PC-3 (cell line): ENCODE data around the gene SELENOT. TPM values are rescaled to one million over a fixed set of nuclear protein-coding genes. Genes with fewer than 3 reads are reported as not detected.

ENCODE experiments used
- ATAC-seq: fragments of 200-7000 bp; cut with Tn5 transposase; 2 replicates; pipeline ENCODE4 v1.9.1; 2020; ENCODE audit warnings: mild to moderate bottlenecking, moderate library complexity
- BruUV-seq: library from RNA; stranded (reverse); fragments of 400-500 nt; replicated peaks from 2 replicates; lab custom pipeline; 2021; lab: Mats Ljungman, UMichigan
- CTCF ChIA-PET: fragments of 300-600 bp; sonication (Branson Sonifier 250); formaldehyde crosslinking; loops from one replicate; lab custom pipeline; 2022; ENCODE audit warnings: antibody characterized with exemption; lab: Charles Lee
- POLR2A ChIA-PET: fragments of 300-600 bp; sonication (Branson Sonifier 250); formaldehyde crosslinking; loops from one replicate; lab custom pipeline; 2022; ENCODE audit warnings: antibody characterized with exemption; ENCODE audit not compliant: unreplicated experiment; lab: Charles Lee
- DNase-seq: peaks from one replicate; pipeline ENCODE4 v3.0.0-alpha.2; 2015
- H2AFZ ChIP-seq: fragments of 300-600 bp; sonication (generic); 2 replicates; pipeline ENCODE4 v1.6.0; 2016; ENCODE audit warnings: antibody characterized with exemption, low read length
- H3F3A ChIP-seq: fragments of 300-600 bp; sonication (generic); one replicate; pipeline ENCODE4 v1.6.0; 2017; ENCODE audit warnings: antibody characterized with exemption, low read length, control low read depth, mild to moderate bottlenecking; ENCODE audit not compliant: unreplicated experiment
- H3K27ac ChIP-seq: fragments of 300-600 bp; sonication (generic); 2 replicates; pipeline ENCODE4 v1.5.1; 2016; ENCODE audit warnings: mild to moderate bottlenecking, low read length
- H3K27me3 ChIP-seq: fragments of 300-600 bp; sonication (generic); 2 replicates; pipeline ENCODE4 v1.6.1; 2016; ENCODE audit warnings: low read length, mixed read lengths
- H3K36me3 ChIP-seq: fragments of 300-600 bp; sonication (generic); 2 replicates; pipeline ENCODE4 v1.6.1; 2016; ENCODE audit warnings: low read depth, mixed run types, low read length, mixed read lengths
- H3K4me1 ChIP-seq: fragments of 300-600 bp; sonication (generic); 2 replicates; pipeline ENCODE4 v1.5.1; 2016; ENCODE audit warnings: low read length; ENCODE audit not compliant: insufficient read depth
- H3K4me2 ChIP-seq: fragments of 300-600 bp; sonication (generic); 2 replicates; pipeline ENCODE4 v1.6.0; 2016; ENCODE audit warnings: low read length
- H3K4me3 ChIP-seq: fragments of 300-600 bp; sonication (generic); 2 replicates; pipeline ENCODE4 v1.5.1; 2016; ENCODE audit warnings: mild to moderate bottlenecking, low read length, mixed read lengths
- H3K79me2 ChIP-seq: fragments of 300-600 bp; sonication (generic); 2 replicates; pipeline ENCODE4 v1.6.1; 2017; ENCODE audit warnings: low read length, mixed read lengths
- H3K9ac ChIP-seq: fragments of 300-600 bp; sonication (generic); 2 replicates; pipeline ENCODE4 v1.6.0; 2016; ENCODE audit warnings: mild to moderate bottlenecking, low read length
- H3K9me2 ChIP-seq: fragments of 300-600 bp; sonication (generic); replicated peaks from 2 replicates; pipeline ENCODE4 v1.6.1; 2016; ENCODE audit warnings: mixed run types, low read length, mixed read lengths
- H3K9me3 ChIP-seq: fragments of 300-600 bp; sonication (generic); 2 replicates; pipeline ENCODE4 v1.6.1; 2016; ENCODE audit warnings: low read length, mixed read lengths
- H4K20me1 ChIP-seq: fragments of 300-600 bp; sonication (generic); 2 replicates; pipeline ENCODE4 v1.6.1; 2016; ENCODE audit warnings: low read length, mixed read lengths
- CTCF ChIP-seq: fragments of 300-600 bp; sonication (generic); conservative IDR thresholded peaks from 2 replicates; pipeline ENCODE4 v1.5.1; 2017; ENCODE audit warnings: antibody characterized with exemption, low read depth, mild to moderate bottlenecking, low read length
- EZH2 ChIP-seq: fragments of 300-600 bp; sonication (generic); IDR thresholded peaks from one replicate; pipeline ENCODE4 v1.6.1; 2017; ENCODE audit warnings: antibody characterized with exemption, mild to moderate bottlenecking, low read length; ENCODE audit not compliant: unreplicated experiment
- EZH2phosphoT487 ChIP-seq: fragments of 300-600 bp; sonication (generic); IDR thresholded peaks from 2 replicates; pipeline ENCODE4 v1.6.1; 2018; ENCODE audit warnings: mild to moderate bottlenecking, antibody characterized with exemption, low read length, borderline replicate concordance
- intact Hi-C: fragments of 100-400 bp; cut with micrococcal nuclease; formaldehyde crosslinking; loops from 2 replicates; pipeline ENCODE4 v1.9.0; 2023
- total RNA-seq: library from RNA; depleted of rRNA; stranded (reverse); fragments of >200 nt; gene quantifications from 2 replicates; pipeline ENCODE4 v1.2.3, GENCODE V29; 2014; rRNA removed

SELENOT gene
- total RNA-seq, 1 experiment from 2014 or later, result 109 TPM

- ATAC-seq (no peak), DNase-seq (no peak)
- no peaks in the 10 kb centered on the region for H3K36me3 ChIP-seq
- no peaks in the 10 kb centered on the region for H3K4me1 ChIP-seq
- intact Hi-C loops, result no loop called here
- no peaks in the 10 kb centered on the region for H3K27me3 ChIP-seq
- H3K4me3 ChIP-seq, result no peak overlapping the region
- H3K79me2 ChIP-seq, result no peaks in the 10 kb centered on the region
- peaks cover 19% of the 10 kb centered on the region; the same call in 1 of the 2 replicates for H3K9me3 ChIP-seq
- ChIA-PET POLR2A (no interaction called here), CTCF (no interaction called here)
- no TSS peak for BruUV-seq
- no peaks in the 10 kb centered on the region for H3F3A ChIP-seq
- H3K9me2 ChIP-seq, result no peaks in the 10 kb centered on the region
- H3K27ac ChIP-seq, result no peak overlapping the region
- H3K4me2 ChIP-seq, result no peak overlapping the region
- TF ChIP-seq CTCF (no peak), EZH2phosphoT487 (no peak), EZH2 (no peak)
- H4K20me1 ChIP-seq, result no peaks in the 10 kb centered on the region
- H2AFZ ChIP-seq, result no peak overlapping the region
- no peak overlapping the region for H3K9ac ChIP-seq
Measured at GRCh38 chr3:150675587-150675986, 72.5 kb downstream of the SELENOT start.

Other genes starting within 250 kb of the SELENOT start
- 9.6 and 15.7 TPM in 2 replicates for gene TSC22D2, start 195.0 kb upstream of the SELENOT start, total RNA-seq
- 439 and 552 TPM in 2 replicates for gene SERP1, start 56.8 kb upstream of the SELENOT start, total RNA-seq
- gene EIF2A, start 56.5 kb upstream of the SELENOT start, total RNA-seq, result 67.9 and 92.4 TPM in 2 replicates
- not detected in 2 replicates for gene ERICH6, start 100.6 kb downstream of the SELENOT start, total RNA-seq
- 37.8 and 51.8 TPM in 2 replicates for gene SIAH2, start 159.8 kb downstream of the SELENOT start, total RNA-seq